Ovary (tissue), 3 donors: ENCODE data around the gene SHLD1.

Experiments
- EP300 ChIP-seq: sonication (generic); formaldehyde crosslinking; IDR thresholded peaks from one replicate; pipeline ENCODE4 v1.6.1; 2017; ENCODE audit warnings: antibody characterized with exemption
- POLR2A ChIP-seq: fragments of 450-650 bp; IDR thresholded peaks from one replicate; pipeline ENCODE4 v1.6.1; 2017; ENCODE audit warnings: antibody characterized with exemption, mild to moderate bottlenecking, moderate library complexity
- TF ChIP-seq, protein P1 (sequence below), 3 donors: fragments of 450-650 bp in 2 of 3; fragments of 200-600 bp in 1 of 3; IDR thresholded peaks; one replicate each; pipeline versions ENCODE4 v1.5.1 to v1.8.0; 2016 to 2022; ENCODE audit warnings: antibody characterized with exemption in 3 of 3, mild to moderate bottlenecking in 1 of 3
- donor health status: DM: no; HTN: no; CAD: no.

DNA sequence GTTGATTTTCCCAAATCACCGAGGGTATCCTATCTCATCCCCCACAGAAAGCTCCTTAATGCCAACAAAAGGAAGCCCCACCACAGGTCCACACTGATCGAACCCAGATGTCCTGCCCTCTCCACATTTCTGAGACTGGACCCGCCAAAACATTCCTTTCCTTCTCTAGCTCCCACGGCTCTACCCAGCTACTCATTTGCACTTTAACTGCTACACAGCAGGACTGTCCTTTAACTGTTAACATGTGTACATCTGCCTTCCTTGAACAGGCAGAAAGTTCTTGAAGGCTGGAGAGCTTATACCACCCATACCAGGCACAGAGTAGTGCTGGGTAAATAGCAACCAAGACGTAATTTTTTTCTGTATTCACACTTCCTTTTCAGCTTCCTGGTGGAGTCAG lies 131.5 kb downstream of the SHLD1 start:
- TF ChIP-seq, protein P1, sequence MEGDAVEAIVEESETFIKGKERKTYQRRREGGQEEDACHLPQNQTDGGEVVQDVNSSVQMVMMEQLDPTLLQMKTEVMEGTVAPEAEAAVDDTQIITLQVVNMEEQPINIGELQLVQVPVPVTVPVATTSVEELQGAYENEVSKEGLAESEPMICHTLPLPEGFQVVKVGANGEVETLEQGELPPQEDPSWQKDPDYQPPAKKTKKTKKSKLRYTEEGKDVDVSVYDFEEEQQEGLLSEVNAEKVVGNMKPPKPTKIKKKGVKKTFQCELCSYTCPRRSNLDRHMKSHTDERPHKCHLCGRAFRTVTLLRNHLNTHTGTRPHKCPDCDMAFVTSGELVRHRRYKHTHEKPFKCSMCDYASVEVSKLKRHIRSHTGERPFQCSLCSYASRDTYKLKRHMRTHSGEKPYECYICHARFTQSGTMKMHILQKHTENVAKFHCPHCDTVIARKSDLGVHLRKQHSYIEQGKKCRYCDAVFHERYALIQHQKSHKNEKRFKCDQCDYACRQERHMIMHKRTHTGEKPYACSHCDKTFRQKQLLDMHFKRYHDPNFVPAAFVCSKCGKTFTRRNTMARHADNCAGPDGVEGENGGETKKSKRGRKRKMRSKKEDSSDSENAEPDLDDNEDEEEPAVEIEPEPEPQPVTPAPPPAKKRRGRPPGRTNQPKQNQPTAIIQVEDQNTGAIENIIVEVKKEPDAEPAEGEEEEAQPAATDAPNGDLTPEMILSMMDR (IDR thresholded peaks at IDR 0.05), result no peak
- TF ChIP-seq POLR2A, result no peak
- no peak for TF ChIP-seq EP300
